GM12873 (cell line): Measurements from ENCODE around the gene WFIKKN2.

Experiments
- CTCF ChIP-seq: IDR thresholded peaks from 2 replicates; pipeline ENCODE4 v1.5.1; 2012; ENCODE audit warnings: low read depth, mild to moderate bottlenecking, moderate library complexity, low read length, control low read depth; ENCODE audit not compliant: insufficient read depth; ENCODE audit errors: missing control alignments

WFIKKN2 gene

GRCh38 chr17:50831471-50831928 lies 3.9 kb upstream of the WFIKKN2 start:
- no peak for TF ChIP-seq CTCF

DNA sequence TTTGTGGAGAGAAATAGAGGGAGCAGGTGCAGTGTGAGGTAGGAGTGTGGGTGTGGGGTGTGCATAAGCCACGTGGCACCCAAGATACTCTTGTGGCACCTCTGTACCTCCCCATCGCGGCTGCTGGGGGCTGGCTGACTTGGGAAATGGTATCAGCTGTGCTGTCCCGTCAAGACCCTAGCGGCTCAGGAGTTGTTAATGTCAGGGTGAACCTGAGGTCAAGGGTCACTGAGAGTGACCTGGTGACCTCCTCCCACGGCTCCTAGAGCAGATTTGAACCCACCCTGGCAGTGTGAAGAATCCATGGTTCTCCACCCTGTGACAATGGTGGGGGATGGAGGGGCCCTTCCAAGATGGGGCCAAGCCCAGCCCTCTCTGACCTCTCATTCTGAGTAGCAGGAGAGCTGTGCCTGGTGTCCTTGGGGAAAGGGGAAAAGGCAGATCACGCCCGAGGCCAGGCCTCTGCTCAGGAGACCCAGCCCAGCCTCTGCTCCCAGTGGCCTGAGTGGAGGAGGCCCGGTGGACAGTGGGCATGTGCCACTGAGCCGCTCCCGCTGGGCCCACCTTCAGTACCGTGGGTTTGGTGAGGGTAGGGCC lies 3.0 kb upstream of the WFIKKN2 start:
- TF ChIP-seq CTCF, result no peak

- TF ChIP-seq CTCF, result no peak
Observed at GRCh38 chr17:50832864-50833381, 2.5 kb upstream of the WFIKKN2 start.

- no peak for TF ChIP-seq CTCF
Observed at GRCh38 chr17:50833510-50834428, 1.6 kb upstream of the WFIKKN2 start.

DNA sequence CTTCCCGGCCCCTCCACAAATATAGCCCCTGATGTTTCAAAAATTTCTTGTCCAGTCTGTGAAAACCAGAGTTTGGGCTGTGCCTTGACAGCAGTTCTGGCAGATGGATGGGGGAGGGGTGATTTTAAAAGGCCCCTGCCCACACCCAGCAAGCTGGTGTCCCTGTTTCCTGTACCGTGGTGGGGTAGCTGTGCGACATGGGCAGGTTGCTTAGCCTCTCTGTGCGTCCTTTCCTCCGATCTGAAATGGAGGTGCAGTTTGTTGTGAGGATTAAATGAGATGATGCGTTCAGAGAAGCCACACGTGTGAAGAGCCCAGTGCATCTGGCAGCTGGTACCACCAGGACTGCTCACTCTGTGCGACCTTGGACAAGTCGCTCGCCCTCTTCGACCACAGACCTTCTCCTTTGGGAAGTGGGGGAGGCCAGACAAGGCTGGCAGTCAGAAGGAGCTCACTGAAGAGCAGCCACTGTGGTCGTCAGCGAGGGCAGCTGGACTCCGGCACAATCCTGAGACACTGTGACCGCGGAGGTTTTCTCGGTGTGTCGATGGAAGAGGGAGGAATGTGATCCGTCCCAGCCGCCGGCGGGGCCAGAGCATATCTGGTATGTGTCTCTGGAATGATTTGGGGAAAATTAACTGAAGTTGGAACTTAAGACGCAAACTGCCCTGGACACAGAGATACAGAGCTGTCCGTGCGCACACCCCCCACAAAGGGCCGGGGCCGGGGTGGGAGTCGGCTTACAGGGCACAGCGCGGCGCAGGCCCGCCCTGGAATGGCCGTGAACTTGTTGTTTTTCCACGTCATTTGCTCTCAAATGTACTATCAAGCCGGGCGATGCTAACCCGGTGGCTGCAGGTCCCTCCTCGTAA lies 721 bp upstream of the WFIKKN2 start:
- no peak for TF ChIP-seq CTCF

DNA sequence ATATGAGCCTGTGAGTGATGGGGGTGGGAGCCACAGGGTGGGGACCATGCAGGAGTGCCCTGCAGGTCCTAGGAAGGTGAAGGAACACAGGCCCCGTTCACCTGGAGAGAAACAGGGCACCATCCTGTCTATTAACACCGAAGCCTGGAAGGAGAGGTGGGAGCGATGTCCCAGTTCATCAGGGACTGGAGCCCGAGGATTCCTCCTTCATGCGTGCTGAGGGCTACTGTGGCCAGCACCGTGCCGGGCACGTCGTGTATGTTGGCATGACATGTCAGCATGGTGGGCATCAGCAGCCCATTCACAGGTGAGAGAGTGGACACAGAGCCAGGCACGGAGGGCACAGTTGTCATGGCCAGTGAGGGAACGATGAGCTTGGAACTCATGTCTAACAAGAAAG lies 1.4 kb downstream of the WFIKKN2 start:
- no peak for TF ChIP-seq CTCF
